ENCODE measurements around the gene AGPS. TPM values are rescaled to one million over a fixed set of nuclear protein-coding genes. Genes with fewer than 3 reads are reported as not detected.

Gene AGPS
- total and polyA plus RNA-seq, 10 of the 15 experiments (the other 5 are each of a cell fraction or from before 2014, with no cell fraction given) = 7.9 to 54.2 (median 38.7) TPM

- no peak overlapping the region for H3K27ac ChIP-seq (ENCODE audit: control insufficient read depth, insufficient read depth)
- H3K4me2 ChIP-seq (ENCODE audit: control insufficient read depth, insufficient read depth) = no peak overlapping the region
- no peaks in the 10 kb centered on the region for H3K79me2 ChIP-seq (ENCODE audit: control insufficient read depth, insufficient read depth, low read length)
- H4K20me1 ChIP-seq (ENCODE audit: control insufficient read depth, insufficient read depth) = no peaks in the 10 kb centered on the region
- no peak overlapping the region for H3K9ac ChIP-seq (ENCODE audit: control insufficient read depth, insufficient read depth, low read length)
- SMC1A ChIA-PET (ENCODE audit: uncharacterized antibody, unreplicated experiment) = interaction anchor here (1.5 to 4.5 kb wide), 2 partner anchors 9 to 10 kb away, joined by 7 to 19 read pairs; no protein-coding TSS in a partner anchor
- no peaks in the 10 kb centered on the region for H3K27me3 ChIP-seq (replicated peaks in 1 of 2; ENCODE audit: control insufficient read depth in 2 of 2, insufficient read depth in 2 of 2, low read length in 1 of 2)
- intact Hi-C loops (cut with micrococcal nuclease; ENCODE audit: unreplicated experiment) (no loop called here), in situ Hi-C loops (cut with MboI) (no loop called here)
- TF ChIP-seq TCF3 (IDR thresholded peaks at IDR 0.05; ENCODE audit: borderline replicate concordance, insufficient read depth, low read depth, low read length) (no peak), KDM1A (IDR thresholded peaks at IDR 0.05; ENCODE audit: borderline replicate concordance) (no peak), FOXK2 (IDR thresholded peaks at IDR 0.05) (no peak), CUX1 (IDR thresholded peaks at IDR 0.05; ENCODE audit: insufficient replicate concordance, low read depth, low read length) (no peak), TAF1 (IDR thresholded peaks at IDR 0.05; ENCODE audit: borderline replicate concordance, low read depth, low read length) (no peak), CHD1 (IDR thresholded peaks at IDR 0.05; ENCODE audit: low read depth, low read length) (no peak), KAT2A (conservative IDR thresholded peaks at IDR 0.05; ENCODE audit: control insufficient read depth, low read depth, low read length) (no peak), ATF3 (IDR thresholded peaks at IDR 0.05; ENCODE audit: borderline replicate concordance, extremely low read depth, low read depth, low read length) (no peak), CBX5 (IDR thresholded peaks at IDR 0.05; ENCODE audit: low read depth) (no peak)
- RAD21 ChIA-PET (ENCODE audit: unreplicated experiment) = no interaction called here
- ATAC-seq (no peak), FAIRE-seq (peak; percentile 27), DNase-seq (ENCODE audit: low read depth, low spot score) (no peak)
- H3K9me3 ChIP-seq (replicated peaks; ENCODE audit: control insufficient read depth, insufficient read depth, low read length) = no peaks in the 10 kb centered on the region
- no peaks in the 10 kb centered on the region for H3K4me1 ChIP-seq (ENCODE audit: control insufficient read depth, insufficient read depth, low read length)
- H2AFZ ChIP-seq (ENCODE audit: control insufficient read depth, low read depth, low read length) = no peak overlapping the region
- CTCF ChIA-PET = interaction anchor here (1.2 to 1.9 kb wide), 2 partner anchors 10 to 368 kb away, joined by 3 to 9 read pairs; no protein-coding TSS in a partner anchor
- H3K36me3 ChIP-seq (ENCODE audit: control insufficient read depth in 2 of 2, insufficient read depth in 2 of 2, low read length in 1 of 2) = no peaks in the 10 kb centered on the region
- 100% methylated on average over 1 of the region's 1 CpG for WGBS (ENCODE audit: insufficient coverage, insufficient replicate concordance, low lambda C conversion rate, missing lambda C conversion rate)
- no TSS peak for BruUV-seq (replicated peaks)
- POLR2A ChIA-PET = interaction anchor here (1.0 kb wide), 1 partner anchor 10 kb away, joined by 3 read pairs; no protein-coding TSS in a partner anchor
- H3K4me3 ChIP-seq = no peak overlapping the region
Observed at GRCh38 chr2:177532567-177532966, 140.0 kb downstream of the AGPS start.
